Vagina (tissue), 2 donors: ENCODE results near the gene MAFF.

Source experiments
- POLR2A ChIP-seq, 2 donors: fragments of 450-650 bp; IDR thresholded peaks; one replicate each; pipeline ENCODE4 v1.6.1; 2017; ENCODE audit warnings: antibody characterized with exemption in 2 of 2, mild to moderate bottlenecking in 2 of 2, moderate library complexity in 2 of 2
- POLR2AphosphoS5 ChIP-seq, 2 donors: sonication (generic); formaldehyde crosslinking; IDR thresholded peaks; one replicate each; pipeline ENCODE4 v1.9.0; 2017; ENCODE audit warnings: antibody characterized with exemption in 2 of 2, mild to moderate bottlenecking in 2 of 2, low read depth in 1 of 2; ENCODE audit not compliant: insufficient read depth in 1 of 2

GRCh38 chr22:38244106-38244505 is 42.3 kb downstream of the MAFF start:
- TF ChIP-seq POLR2A (IDR thresholded peaks at IDR 0.05) = no peak
- no peak for TF ChIP-seq POLR2AphosphoS5 (IDR thresholded peaks at IDR 0.05; ENCODE audit: insufficient read depth in 1 of 2, low read depth in 1 of 2)
